GM12872 (cell line): ENCODE results near the gene PHACTR3.

ENCODE experiments used
- CTCF ChIP-seq: IDR thresholded peaks from 3 replicates; pipeline ENCODE4 v1.5.1; 2011; ENCODE audit warnings: low read depth, mild to moderate bottlenecking, low read length, moderate library complexity; ENCODE audit not compliant: insufficient read depth

PHACTR3 gene

GRCh38 chr20:59701236-59701635 lies 96.9 kb downstream of the PHACTR3 start:
- TF ChIP-seq CTCF: no peak

GRCh38 chr20:59703046-59703445 lies 98.7 kb downstream of the PHACTR3 start:
- TF ChIP-seq CTCF: no peak

- no peak for TF ChIP-seq CTCF
Observed at GRCh38 chr20:59705651-59706399, 101.5 kb downstream of the PHACTR3 start.

GRCh38 chr20:59706400-59706693 lies 102.0 kb downstream of the PHACTR3 start:
- no peak for TF ChIP-seq CTCF

GRCh38 chr20:59708326-59708725 lies 104.0 kb downstream of the PHACTR3 start:
- TF ChIP-seq CTCF: no peak

- TF ChIP-seq CTCF: no peak
Observed at GRCh38 chr20:59709636-59710035, 105.3 kb downstream of the PHACTR3 start.

- TF ChIP-seq CTCF: no peak
Observed at GRCh38 chr20:59718071-59718470, 113.7 kb downstream of the PHACTR3 start.
